GM18861 (cell line): ENCODE measurements around the gene MRPL33.

Source experiments
- ATAC-seq: cut with Tn5 transposase; IDR thresholded peaks from one replicate; pipeline ENCODE4 v1.9.1; 2021; ENCODE audit not compliant: unreplicated experiment

Gene MRPL33

DNA sequence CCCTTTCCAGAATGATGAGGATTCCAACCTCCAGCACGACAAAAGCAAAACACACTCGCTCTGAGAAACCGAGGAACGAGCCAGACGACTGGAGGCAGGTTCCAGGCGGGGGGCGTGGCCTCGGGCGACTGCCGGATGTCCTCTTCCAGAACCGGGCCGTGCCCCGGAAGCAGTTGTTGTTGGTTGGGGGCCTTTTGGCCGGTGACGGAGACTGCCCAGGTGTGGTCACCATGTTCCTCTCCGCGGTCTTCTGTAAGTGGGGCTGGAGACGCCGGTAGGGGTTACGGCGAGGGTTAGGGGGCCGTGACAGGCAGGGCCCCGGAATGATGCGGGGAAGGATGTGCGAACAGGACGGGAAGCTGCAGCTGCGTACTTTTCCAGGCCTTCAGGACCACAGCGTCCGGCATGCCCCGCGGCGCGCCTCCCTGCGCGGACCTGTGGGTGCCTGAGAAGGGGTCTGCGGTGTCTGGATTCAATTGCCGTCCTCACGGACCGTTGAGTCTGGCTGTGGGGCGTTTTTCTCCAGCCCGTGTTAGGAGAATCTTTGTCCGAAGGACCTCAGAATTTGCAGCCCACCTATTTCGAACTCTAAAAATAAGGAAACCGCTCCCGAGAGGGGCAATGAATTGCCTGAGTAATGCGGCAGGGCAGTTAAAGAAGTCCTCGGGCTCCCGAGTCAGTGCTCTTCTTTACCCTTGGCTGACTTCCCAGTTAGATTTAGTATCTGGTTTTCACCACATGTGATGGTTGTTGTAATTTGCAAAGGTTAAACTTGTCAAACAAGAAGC lies at the start of gene MRPL33:
Gene MRPL33 (plus strand): TSS at position 172 of the 788 bp plus-strand sequence. CDS start 59 bp downstream, at position 231.
- peak; percentile 83 for ATAC-seq

DNA sequence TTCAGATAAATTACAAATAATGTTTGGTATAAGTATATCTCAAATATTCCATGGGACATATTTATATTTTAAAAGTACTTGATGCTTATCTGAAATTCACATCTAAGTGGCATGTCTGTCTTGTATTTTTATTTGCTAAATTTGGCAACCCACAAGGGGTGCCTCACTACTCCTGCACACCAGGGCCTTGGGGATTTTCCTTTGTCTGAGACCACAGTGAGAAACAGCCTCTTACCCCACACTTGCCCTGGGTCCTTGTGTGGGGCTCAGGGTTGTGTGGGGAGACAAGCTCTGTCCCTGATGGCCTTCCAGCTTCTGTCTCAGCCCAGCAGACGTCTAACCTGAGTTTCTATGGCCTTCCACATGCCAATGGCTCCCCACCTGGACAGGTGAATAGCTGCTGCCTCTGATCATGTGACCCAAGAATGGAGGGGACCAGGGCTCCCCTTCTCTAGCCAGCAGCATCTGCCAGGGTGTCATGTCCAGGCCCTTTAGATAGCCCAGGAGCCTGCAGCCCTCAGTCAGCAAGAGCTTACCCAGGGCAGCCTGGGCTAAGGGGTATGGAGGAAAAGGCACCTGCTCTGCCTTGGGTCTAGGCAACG lies 49.5 kb upstream of the MRPL33 start:
- no peak for ATAC-seq

DNA sequence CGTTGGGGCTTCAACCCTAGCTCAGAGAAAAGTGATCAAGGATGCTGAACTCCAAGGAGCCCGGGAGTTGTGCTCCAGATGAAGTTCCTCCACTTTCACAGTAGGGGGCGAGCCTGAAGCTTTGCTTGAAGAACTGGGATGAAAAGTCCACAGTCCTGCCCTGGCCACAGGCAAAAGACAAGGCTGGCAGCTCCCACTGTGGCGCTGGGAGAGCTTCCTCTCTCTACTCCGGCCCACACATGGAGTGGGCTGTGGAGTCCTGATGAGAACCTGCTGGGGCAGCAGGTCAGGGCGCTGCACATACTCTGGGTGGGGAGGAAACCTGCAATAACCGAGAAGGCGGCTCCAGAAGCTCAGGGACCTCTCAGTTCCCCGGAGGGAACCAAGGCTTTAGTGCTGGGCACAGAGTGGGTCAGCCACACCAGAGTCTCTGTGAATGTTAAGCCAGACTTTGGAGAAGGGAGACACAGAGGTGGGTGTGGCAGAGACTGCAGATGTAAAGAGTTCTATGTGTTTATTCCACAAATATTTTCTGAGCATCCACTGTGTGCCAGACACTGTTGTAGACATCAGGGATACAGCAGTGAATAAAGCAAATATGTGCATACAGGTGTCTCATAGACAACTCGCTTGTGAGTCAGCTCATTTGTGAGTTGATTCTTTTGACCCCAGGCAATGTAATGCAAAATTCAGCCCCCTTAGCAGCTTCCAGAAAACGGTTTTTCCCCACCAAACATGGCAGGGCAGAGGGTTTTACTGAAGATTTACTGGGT lies 48.0 kb upstream of the MRPL33 start:
- no peak for ATAC-seq

DNA sequence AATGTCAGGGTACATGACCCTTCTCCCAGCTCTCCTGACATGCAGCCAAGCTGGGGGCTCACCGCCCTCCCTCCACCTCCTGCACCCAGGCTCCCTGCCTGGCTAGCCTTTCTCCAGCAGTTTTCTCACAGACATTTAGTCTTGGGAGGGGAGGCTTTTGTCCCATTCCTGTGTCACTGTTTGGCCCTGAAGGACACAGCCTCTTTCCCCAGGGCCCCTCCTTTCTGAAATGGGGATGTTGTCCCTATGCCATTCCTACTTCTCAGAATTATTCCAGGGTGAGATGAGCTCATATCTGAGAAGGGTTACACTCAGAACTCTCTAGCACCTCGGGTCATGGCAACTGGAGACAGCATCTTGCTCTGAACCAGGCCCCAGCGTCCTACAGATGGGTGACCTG lies 47.3 kb upstream of the MRPL33 start:
- no peak for ATAC-seq

DNA sequence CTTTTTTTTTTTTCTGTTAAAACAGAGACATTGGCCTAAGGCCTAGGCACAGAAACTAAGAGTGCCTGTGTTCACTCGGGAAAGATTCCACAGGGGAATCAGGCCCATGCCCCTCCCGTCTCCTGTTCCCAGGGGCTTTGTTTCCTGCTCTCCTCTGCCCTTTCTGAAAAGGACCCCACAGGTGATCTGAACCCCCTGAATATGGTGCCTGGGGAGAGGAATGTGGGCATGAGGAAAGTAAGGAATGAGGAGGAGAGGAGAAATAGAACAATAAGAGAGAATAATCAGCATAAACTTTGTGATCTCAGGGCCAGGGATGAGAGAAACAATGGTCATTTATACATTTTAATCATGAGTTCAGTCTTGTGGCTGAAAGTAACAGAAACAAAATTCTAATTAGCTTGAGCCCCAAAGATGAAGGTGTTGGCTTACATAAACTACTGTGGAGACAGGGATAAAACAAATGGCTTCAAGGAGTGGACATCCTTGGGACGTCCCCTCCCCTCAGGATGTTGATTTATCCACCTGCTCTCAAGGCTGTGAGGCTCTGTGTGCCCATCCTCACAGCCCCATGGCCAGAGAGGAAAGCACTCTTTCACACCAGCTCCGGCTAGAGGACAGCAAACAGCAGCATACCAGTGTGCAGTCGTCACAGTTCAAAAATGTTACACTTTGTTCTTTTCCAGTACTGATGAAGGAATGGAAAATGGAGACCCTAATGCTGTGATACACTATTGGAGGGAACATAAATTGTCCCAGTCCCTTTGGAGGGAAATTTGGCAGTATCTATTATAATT lies 46.4 kb upstream of the MRPL33 start:
- ATAC-seq: no peak

DNA sequence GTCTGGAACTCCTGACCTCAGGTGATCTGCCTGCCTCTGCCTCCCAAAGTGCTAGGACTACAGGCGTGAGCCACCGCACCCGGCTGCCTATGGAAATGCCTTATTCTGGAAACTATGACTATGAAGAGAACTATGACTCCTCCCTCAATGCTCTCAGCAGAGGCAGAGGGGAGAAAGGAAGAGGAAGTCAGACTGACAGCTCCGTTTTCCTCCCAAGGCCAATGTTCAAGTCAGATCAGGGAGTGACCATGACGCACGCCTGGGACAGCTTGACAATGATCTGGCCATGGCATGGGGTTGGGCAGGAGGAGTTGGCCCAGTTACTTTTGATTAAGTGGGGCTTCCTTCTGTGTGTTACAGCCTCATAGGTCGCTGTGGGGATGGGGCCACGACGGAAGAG lies 44.3 kb upstream of the MRPL33 start:
- ATAC-seq: no peak

DNA sequence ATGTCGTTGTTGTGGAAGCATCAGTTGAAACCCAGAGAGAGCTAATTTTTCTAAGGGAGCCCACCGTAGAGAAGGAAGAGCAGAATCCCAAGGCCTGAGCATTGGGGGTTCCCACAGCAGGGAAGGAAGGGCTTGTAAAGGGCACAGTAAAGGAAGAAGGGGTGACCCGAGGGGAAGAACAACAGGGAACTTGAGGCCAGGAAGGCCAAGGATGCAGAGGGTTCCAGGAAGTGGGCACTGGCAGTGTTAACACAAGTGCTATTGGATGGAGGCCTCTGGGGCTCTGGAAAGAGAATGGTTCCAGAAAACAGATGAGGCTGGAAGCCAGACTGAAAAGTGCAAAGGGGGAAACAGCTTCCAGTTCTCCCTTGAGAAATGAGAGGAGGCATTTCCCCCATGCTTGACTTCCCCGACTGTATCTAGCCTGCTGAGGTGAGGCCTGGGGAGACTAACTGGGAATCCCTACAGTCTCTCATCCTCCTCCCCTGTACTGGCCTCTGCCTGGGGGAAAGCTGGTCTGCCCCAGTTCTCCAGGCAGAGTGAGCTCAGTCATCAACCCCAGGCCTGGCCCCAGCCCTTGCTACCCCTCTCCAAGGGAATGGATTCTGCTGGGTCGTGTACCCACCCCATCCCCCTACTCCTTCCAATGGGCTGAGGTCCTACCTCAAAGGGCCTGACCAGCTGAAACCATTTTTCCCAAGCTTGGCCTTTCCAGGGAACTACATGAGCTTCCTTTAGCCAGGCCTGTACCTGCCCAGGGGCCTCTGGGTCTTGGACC lies 43.2 kb upstream of the MRPL33 start:
- no peak for ATAC-seq

DNA sequence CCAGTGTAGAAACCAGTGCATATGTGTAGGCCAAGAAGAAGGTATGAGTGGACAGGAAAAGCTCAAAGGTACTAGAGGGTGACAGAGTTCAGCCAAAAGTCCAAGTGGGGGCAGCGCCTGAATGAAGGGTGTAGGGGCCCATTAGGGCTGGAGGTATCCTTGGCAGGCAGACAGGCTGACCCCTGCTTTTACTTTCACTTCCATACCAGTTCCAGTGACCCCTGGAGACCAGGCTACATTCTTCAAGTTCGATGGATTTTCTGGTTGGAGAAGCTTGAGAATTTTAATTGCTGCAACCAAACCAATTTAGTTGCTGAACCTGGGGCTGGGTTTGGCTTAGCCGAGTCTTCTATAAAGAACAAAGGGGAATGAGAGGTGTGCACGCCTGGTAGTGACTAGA lies 42.3 kb upstream of the MRPL33 start:
- no peak for ATAC-seq

DNA sequence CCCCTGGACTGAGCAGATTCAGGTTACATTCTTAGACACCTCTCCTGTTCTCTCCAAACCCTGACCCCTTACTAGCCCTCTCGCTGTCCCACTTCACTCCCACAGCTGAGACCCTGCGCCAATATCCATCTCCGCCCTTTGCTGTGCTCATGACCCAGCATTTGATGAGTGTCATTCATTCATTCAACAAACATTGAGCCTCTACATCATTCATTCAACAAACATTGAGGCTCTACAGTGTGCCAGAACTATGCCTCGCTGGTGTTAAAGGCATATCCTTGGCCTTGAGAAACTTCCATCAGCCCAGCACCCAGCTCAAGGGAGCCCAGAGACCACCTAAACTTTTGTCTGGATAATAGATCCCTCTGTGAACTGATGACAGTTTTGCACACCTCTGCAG lies 41.9 kb upstream of the MRPL33 start:
- no peak for ATAC-seq

DNA sequence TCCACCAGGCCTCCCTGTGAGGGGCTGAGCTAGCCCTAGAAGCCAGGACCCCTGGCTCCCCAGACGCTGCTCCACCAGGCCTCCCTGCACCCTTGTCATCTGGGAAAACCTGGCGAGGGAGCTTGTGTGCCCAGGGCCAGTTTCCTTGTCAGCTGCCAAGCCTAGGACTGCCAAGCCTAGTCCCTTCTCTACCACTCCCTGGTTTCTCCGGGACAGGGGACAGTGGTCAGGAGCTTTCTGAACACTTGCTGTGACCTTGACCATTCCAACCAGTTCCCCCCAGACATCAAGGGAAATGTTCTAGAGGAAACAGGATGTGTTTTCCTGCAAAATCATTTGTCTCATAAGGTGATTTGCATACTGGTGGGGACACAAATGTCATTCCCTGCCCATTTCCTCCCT lies 41.3 kb upstream of the MRPL33 start:
- no peak for ATAC-seq

DNA sequence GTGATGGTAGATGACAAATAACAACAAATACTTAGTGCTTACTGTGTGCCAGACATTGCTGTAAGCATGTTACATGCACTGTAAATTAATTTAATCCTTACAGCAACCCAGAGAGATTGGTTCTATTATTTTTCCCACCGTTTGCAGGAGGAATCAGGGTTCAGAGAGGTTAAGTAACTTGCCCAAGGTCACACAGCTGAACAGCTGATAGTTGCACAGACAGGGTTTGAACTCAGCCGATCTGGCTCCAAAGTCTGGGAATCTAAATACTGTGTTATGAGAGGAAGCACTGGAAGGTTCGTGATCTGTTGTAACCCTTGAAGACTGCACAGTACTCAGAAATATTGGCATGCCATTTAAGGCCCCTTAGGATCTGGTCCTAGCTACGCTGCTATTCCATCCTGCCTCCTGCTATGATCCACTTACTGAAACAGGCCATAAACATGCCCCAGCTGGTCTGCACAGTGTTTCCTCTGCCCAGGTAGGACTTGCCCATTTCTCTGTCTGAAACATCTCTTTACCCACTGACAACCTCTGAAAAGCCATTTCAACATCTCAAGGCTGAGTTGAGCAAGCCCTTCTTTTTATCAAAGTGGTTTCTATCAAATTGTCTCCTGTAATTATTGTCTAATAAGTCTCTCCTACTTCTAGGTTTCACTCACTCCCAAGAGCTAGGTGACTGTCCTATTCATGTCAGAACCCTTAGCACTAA lies 40.4 kb upstream of the MRPL33 start:
- ATAC-seq: no peak

DNA sequence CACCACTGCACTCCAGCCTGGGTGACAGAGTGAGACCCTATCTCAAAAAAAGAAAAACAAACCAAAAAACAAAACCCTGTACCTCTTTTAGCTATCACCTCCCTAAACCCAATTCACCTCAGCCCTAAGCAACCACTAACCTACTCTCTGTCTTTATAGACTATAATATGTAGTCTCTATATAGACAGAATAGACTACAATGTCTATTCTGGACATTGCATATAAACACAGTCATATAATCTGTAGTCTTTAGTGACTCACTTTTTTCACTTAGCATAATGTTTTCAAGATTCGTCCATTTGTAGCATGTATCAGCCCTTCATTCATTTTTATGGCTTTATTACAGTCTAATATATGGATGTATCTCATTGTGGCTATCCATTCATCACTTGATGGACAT lies 37.2 kb upstream of the MRPL33 start:
- no peak for ATAC-seq

DNA sequence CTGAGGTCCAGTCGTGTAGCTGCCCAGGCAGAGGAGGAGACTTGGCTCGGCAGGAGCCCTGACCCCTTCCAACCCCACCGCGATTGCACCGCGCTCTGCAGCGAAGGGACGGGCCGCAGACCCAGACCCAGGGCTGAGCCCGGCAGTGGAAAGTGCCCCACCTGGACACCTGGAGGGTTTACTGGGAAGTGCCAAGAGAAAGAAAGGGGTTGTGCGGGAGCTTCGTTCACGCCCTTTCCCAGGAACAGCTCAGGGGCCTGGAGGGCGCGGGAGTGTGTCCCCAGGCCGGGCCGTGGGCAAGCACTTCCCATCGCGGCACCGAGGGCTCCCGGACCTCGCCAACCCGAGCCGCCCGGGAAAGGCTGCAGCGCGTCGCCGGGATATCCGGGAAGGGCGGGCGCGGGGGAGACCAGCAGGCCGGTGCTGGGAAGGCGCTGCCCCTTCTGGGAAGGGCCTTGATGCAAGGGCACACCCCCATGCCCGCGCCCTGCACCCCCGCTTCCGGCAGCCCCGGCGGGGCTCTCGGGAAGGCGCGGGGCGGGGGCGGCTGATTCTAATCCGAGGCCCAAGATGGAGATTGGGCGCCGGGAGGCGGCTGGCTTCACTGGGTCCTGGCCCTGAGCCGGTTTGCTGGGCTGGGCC lies 36.1 kb upstream of the MRPL33 start:
- ATAC-seq: no peak

DNA sequence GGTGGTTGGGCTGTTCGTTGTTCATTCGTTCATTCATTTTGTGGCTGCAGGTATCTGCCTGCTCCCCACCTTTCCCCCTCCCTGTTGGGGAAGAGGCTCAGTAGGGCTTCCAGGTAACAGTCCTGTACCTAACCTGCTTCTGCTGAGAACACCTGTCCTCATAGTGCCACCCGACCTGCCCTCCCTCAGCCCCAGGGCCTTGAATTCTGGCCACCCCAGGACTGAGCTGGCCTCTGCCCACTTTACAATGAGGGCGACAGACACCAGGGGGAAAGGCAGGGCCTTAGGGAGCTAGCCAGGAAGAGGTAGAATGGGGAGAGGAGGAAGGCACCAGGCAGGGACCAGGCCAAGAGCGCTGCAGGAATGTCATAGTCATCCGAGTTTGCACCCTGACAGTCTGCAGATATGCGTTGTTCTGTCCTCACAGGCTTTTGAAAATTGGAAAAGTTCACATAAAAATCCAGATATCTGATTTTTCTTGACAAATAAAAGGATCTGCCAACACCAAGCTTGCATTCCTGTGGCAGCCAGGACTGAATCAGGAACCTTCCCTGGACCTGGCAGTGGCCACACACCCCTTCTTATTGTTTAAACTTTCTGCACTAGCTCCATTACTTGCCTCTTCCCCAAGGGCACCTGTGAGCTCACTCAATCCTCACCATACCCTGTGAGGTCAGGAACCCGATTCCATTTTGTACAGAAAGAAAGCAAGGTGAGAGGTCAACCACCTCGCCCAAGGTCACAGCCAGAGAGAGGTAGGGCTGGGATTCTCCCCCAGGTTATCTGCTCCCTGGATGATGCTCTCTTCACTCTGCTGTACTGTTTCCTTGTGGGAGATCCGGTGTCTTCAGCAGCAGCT lies 35.3 kb upstream of the MRPL33 start:
- no peak for ATAC-seq

DNA sequence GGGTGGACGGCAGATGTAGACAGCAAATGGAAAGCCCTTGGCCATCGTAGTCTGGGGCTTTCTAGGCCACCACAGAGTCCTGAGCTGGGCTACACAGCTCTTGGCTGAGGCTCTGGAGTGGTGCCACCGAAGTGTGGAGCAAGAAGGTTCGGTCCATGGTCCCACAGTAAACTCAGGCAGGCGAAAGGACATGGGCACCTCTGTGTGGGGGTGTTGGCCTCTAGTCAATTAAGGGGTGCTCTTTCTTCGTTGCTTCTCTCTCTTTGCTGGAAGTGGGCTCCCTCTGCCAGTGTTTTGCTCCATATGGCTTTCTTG lies 34.7 kb upstream of the MRPL33 start:
- no peak for ATAC-seq

DNA sequence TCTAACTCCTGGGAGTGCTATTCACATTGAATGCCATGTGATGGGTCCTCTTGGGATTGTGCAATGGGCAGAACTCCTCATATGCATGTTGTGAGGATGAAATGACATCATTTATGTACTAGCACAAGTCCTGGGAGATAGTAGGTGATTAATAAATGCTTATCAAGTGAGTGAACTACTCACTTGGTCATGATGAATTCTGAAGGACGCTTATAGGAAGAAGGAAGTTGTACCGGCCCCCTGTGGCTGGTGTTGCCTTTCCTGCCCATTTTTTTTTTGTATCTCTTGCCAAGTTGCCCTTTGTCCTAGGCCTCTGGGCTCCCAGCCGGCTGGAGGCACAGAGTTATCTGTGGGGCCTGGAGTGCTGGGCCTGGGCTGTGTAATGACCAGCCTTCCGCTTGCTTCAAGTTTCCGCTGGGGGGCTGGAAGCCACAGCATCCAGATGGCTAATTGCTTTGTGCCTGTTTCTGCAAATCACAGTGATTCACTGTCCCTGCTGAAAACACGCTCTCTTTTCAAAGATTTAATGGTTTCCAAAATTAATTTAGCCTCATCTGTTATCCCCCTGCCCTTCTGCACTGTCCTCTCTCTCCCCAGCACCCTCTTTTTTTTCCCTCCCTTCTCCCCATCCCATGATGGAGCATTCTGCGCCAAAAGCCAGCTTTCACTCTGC lies 33.7 kb upstream of the MRPL33 start:
- ATAC-seq: no peak

DNA sequence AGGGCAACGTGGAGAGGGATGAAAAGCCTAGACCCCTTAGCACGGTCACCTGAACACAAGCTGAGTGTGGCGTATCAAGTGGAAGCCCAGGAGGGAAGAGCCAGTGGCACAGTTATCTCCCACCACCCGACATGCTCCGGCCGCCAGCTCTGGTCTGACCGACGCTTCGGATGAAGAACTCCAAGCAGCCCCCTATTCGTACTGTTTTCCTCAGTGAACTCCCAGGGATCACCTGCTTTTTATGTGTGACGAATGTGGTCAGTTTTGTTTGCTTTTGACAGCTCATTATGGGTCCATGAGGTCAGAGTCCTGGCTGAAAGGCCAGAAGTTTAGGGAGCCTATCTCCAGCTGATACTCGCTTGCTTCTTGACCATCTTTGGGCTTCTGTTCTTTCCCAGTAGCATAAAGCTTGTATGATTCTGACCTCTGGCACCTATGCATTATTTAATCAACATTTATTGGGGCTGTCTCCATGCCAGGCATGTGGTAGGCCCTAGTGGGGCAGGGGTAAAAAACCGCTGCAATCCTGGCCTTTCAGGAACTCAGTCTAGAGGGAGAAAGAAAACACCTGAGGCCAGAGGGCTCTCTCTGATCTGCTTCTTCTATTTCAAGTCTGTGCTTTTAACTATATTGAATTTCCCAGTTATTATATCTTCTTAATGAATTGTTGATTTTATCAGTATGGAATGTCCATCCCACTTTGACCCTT lies 33.0 kb upstream of the MRPL33 start:
- no peak for ATAC-seq

DNA sequence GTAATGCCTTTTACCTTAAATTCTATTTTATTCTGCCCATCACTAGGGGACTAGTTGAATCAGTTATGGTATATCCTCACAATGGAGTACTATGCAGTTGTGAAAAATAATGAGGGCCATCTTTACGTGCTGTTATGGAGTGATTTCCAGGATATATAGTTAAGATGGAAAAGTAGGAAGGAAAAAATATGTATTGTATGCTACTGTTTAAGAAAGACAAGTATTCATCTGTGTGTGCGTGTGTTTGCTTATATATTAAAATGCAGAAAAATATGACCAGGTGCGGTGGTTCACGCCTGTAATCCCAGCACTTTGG lies 32.5 kb upstream of the MRPL33 start:
- no peak for ATAC-seq
